ENCODE data around the gene RRAGD. TPM values are rescaled to one million over a fixed set of nuclear protein-coding genes. Genes with fewer than 3 reads are reported as not detected.

RRAGD gene
- total and polyA plus RNA-seq, 7 donors = 34.8 to 163 (median 123) TPM

GRCh38 chr6:89404512-89404911 is 7.6 kb downstream of the RRAGD start:
- no peak overlapping the region for H3K4me3 ChIP-seq
- WGBS, 3 donors = 54 to 66% (median 58%) methylated on average over 3 of the region's 3 CpGs
- H3K36me3 ChIP-seq (ENCODE audit: insufficient read depth in 1 of 2, low read depth in 1 of 2) = no peaks in the 10 kb centered on the region
- no peaks in the 10 kb centered on the region for H3K9me3 ChIP-seq
- TF ChIP-seq, protein P1, sequence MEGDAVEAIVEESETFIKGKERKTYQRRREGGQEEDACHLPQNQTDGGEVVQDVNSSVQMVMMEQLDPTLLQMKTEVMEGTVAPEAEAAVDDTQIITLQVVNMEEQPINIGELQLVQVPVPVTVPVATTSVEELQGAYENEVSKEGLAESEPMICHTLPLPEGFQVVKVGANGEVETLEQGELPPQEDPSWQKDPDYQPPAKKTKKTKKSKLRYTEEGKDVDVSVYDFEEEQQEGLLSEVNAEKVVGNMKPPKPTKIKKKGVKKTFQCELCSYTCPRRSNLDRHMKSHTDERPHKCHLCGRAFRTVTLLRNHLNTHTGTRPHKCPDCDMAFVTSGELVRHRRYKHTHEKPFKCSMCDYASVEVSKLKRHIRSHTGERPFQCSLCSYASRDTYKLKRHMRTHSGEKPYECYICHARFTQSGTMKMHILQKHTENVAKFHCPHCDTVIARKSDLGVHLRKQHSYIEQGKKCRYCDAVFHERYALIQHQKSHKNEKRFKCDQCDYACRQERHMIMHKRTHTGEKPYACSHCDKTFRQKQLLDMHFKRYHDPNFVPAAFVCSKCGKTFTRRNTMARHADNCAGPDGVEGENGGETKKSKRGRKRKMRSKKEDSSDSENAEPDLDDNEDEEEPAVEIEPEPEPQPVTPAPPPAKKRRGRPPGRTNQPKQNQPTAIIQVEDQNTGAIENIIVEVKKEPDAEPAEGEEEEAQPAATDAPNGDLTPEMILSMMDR (IDR thresholded peaks at IDR 0.05) = no peak
- intact Hi-C loops (cut with DNase I) = no loop called here
- peak overlapping the region; percentile 54 for H3K27ac ChIP-seq
- ATAC-seq = no peak
- H3K27me3 ChIP-seq (ENCODE audit: insufficient read depth in 3 of 3, low read length in 2 of 3) = no peaks in the 10 kb centered on the region
- peaks cover 53% of the 10 kb centered on the region for H3K4me1 ChIP-seq
- no peak for DNase-seq

DNA sequence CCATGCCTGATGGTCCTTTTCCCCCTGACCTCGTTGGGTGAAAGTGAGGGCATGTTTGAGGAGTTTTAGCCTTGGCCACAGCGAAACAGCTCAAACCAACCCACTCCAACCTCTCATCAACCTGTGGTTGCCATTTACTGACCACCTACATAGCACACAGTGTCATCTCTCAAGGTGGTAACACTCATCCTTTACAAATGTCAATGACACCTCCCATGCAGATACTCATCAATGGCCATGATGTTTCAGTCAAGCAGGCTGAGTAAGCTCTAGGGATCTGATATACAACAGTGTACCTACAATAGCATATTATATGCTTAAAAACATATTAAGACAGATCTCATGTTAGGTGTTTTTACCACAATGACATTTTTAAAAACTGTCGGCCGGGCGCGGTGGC is 9.3 kb downstream of the RRAGD start:
- TF ChIP-seq, protein P1 (IDR thresholded peaks at IDR 0.05) = no peak
- Histone ChIP-seq H3K27ac (peak overlapping the region; percentile 61), H3K4me3 (no peak overlapping the region), H3K36me3 (ENCODE audit: insufficient read depth in 1 of 2, low read depth in 1 of 2) (no peaks in the 10 kb centered on the region), H3K27me3 (ENCODE audit: insufficient read depth in 3 of 3, low read length in 2 of 3) (no peaks in the 10 kb centered on the region), H3K9me3 (no peaks in the 10 kb centered on the region), H3K4me1 (peaks cover 43% of the 10 kb centered on the region)
- intact Hi-C loops (cut with DNase I) = no loop called here
- DNase-seq (no peak), ATAC-seq (no peak)
- 91 to 97% (median 93%) methylated on average over 6 of the region's 6 CpGs for WGBS, 3 donors

- TF ChIP-seq, protein P1 (IDR thresholded peaks at IDR 0.05) = no peak
- intact Hi-C loops (cut with DNase I) = no loop called here
- Histone ChIP-seq H3K9me3 (no peaks in the 10 kb centered on the region), H3K27me3 (ENCODE audit: insufficient read depth in 3 of 3, low read length in 2 of 3) (no peaks in the 10 kb centered on the region), H3K27ac (peak overlapping the region; percentile 61), H3K4me3 (no peak overlapping the region), H3K4me1 (peaks cover 36% of the 10 kb centered on the region), H3K36me3 (ENCODE audit: insufficient read depth in 1 of 2, low read depth in 1 of 2) (no peaks in the 10 kb centered on the region)
- ATAC-seq = peak in 3 of 4 donors; percentile 26 to 46 (median 28)
- no peak for DNase-seq
- 41 to 64% (median 55%) methylated on average over 6 of the region's 6 CpGs for WGBS, 3 donors
Measured at GRCh38 chr6:89400912-89401399, 11.1 kb downstream of the RRAGD start.

DNA sequence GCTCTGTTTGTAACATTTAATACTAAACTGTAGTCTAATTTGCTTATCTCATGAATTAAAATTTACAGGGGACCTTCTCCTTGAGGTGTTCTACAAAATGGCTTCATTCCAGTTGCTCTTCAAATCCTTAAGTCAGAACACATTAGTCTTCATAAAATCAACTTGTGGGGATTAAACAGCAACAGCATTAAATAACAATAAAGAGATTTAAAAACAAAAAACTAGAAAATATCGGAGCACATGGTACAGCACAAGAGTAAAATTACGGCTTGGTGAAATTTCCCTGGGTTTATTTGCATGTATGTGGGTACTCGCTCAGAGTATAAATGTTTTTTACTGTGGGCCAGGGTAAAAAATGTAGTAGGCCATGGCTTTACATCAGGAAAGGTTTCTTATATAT is 12.0 kb downstream of the RRAGD start:
- TF ChIP-seq, protein P1 (IDR thresholded peaks at IDR 0.05) = no peak
- peaks cover 36% of the 10 kb centered on the region for H3K4me1 ChIP-seq
- H3K9me3 ChIP-seq = no peaks in the 10 kb centered on the region
- no peaks in the 10 kb centered on the region for H3K27me3 ChIP-seq (ENCODE audit: insufficient read depth in 3 of 3, low read length in 2 of 3)
- no peak overlapping the region for H3K4me3 ChIP-seq
- 92 to 98% (median 96%) methylated on average over 3 of the region's 3 CpGs for WGBS, 3 donors
- ATAC-seq (no peak), DNase-seq (no peak)
- no peaks in the 10 kb centered on the region for H3K36me3 ChIP-seq (ENCODE audit: insufficient read depth in 1 of 2, low read depth in 1 of 2)
- intact Hi-C loops (cut with DNase I) = no loop called here
- peak overlapping the region; percentile 61 for H3K27ac ChIP-seq
